ENCODE measurements around the gene CEBPA. TPM values are rescaled to one million over a fixed set of nuclear protein-coding genes. Genes with fewer than 3 reads are reported as not detected.

The CEBPA gene
- total RNA-seq, 2 experiments from 2014 or later, result 0.84 to 1.4 TPM

DNA sequence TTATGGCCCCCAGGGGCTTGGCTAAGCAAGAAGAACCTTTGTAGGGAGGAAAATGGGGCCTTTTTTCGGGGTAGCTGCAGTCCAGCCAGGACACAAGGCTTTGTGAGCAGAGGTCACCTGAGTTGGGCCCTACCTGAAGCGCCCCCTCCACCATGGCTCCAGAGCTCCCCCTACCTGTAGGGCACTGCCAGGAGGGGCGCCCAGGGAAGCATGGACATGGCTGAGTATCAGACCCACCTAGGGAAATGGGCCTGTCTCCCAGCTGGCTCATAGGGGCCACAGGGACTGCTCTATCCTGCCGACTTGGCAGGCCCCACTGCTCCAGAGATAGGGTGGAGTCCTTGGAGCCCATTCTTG is 9.0 kb upstream of the CEBPA start:
- no peaks in the 10 kb centered on the region for H3K9me3 Mint-ChIP-seq
- H3K4me1 ChIP-seq (ENCODE audit: insufficient read depth, low read length), result no peaks in the 10 kb centered on the region
- H3K27ac ChIP-seq (ENCODE audit: low read depth in 1 of 2, low read length in 2 of 2), result no peak overlapping the region
- no peaks in the 10 kb centered on the region for H3K36me3 Mint-ChIP-seq (ENCODE audit: low read depth)
- H3K27me3 ChIP-seq (ENCODE audit: control insufficient read depth in 1 of 2, insufficient read depth in 2 of 2, low read length in 2 of 2), result peaks cover 0 to 4% of the 10 kb centered on the region in 2 experiments
- no peak overlapping the region for H3K27ac Mint-ChIP-seq
- H3K9me3 ChIP-seq (ENCODE audit: control insufficient read depth in 1 of 2, insufficient read depth in 1 of 2, low read length in 2 of 2), result no peaks in the 10 kb centered on the region
- ChIA-PET CTCF (interaction anchor here (0.9 to 1.0 kb wide), 2 partner anchors 8 to 12 kb away, joined by 3 read pairs; no protein-coding TSS in a partner anchor), POLR2A (no interaction called here)
- TF ChIP-seq, protein P1, sequence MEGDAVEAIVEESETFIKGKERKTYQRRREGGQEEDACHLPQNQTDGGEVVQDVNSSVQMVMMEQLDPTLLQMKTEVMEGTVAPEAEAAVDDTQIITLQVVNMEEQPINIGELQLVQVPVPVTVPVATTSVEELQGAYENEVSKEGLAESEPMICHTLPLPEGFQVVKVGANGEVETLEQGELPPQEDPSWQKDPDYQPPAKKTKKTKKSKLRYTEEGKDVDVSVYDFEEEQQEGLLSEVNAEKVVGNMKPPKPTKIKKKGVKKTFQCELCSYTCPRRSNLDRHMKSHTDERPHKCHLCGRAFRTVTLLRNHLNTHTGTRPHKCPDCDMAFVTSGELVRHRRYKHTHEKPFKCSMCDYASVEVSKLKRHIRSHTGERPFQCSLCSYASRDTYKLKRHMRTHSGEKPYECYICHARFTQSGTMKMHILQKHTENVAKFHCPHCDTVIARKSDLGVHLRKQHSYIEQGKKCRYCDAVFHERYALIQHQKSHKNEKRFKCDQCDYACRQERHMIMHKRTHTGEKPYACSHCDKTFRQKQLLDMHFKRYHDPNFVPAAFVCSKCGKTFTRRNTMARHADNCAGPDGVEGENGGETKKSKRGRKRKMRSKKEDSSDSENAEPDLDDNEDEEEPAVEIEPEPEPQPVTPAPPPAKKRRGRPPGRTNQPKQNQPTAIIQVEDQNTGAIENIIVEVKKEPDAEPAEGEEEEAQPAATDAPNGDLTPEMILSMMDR (IDR thresholded peaks at IDR 0.05), result no peak
- H3K4me3 ChIP-seq (ENCODE audit: low read length), result no peak overlapping the region
- ATAC-seq (ENCODE audit: poor library complexity) (no peak), DNase-seq (no peak)
- no peaks in the 10 kb centered on the region for H3K36me3 ChIP-seq (ENCODE audit: insufficient read depth, low read length)
- H3K4me3 Mint-ChIP-seq, result no peak overlapping the region
- H3K4me1 Mint-ChIP-seq (ENCODE audit: low read depth), result no peaks in the 10 kb centered on the region
- intact Hi-C loops (cut with DNase I, micrococcal nuclease), result no loop called here
- H3K27me3 Mint-ChIP-seq, result peaks cover 46% of the 10 kb centered on the region

DNA sequence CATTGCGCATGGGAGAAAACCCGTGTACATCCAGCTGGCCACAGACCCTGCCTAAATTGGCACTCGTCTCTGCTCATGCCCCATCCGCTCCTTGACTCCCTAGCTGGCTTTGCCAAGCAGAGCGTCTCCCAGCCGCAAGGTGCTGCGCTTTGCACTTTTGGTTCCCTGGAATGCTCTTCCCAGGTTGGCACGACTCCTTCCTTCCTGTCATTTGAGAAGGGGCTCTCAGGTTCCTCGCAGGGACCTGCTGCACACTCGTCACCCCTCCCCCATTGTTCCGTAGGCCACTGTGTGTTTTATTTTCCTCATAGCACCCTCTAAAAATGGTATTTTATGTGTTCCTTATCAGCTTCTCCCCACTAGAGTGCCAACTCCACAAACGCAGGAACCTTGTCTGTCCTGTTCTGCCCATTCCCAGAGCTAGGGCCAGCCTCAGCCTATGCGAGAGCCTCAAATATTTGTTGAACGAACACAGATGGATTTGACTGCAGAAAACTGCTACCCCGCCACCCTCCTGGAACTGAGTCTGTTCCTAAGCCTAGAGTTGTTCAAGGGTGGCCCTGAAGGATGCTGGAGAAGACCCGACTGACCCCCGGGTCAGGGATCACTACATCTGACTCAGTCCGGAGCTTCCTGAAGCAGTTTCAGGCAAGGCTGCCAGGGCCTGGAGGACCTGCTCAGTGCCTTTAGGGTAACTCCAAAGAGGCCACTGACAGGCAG is 8.4 kb upstream of the CEBPA start:
- Mint-ChIP-seq H3K36me3 (ENCODE audit: low read depth) (no peaks in the 10 kb centered on the region), H3K27ac (no peak overlapping the region), H3K9me3 (no peaks in the 10 kb centered on the region), H3K4me1 (ENCODE audit: low read depth) (no peaks in the 10 kb centered on the region), H3K27me3 (peaks cover 42% of the 10 kb centered on the region), H3K4me3 (no peak overlapping the region)
- TF ChIP-seq, protein P1 (IDR thresholded peaks at IDR 0.05), result no peak
- intact Hi-C loops (cut with DNase I, micrococcal nuclease), result no loop called here
- ATAC-seq (ENCODE audit: poor library complexity) (no peak), DNase-seq (no peak)
- Histone ChIP-seq H3K36me3 (ENCODE audit: insufficient read depth, low read length) (no peaks in the 10 kb centered on the region), H3K4me3 (ENCODE audit: low read length) (no peak overlapping the region), H3K27ac (ENCODE audit: low read depth in 1 of 2, low read length in 2 of 2) (no peak overlapping the region), H3K27me3 (ENCODE audit: control insufficient read depth in 1 of 2, insufficient read depth in 2 of 2, low read length in 2 of 2) (peaks cover 0 to 4% of the 10 kb centered on the region in 2 experiments), H3K9me3 (ENCODE audit: control insufficient read depth in 1 of 2, insufficient read depth in 1 of 2, low read length in 2 of 2) (no peaks in the 10 kb centered on the region), H3K4me1 (ENCODE audit: insufficient read depth, low read length) (no peaks in the 10 kb centered on the region)
- ChIA-PET CTCF (interaction anchor here (0.9 to 1.0 kb wide), 2 partner anchors 9 to 13 kb away, joined by 3 read pairs; no protein-coding TSS in a partner anchor), POLR2A (no interaction called here)

DNA sequence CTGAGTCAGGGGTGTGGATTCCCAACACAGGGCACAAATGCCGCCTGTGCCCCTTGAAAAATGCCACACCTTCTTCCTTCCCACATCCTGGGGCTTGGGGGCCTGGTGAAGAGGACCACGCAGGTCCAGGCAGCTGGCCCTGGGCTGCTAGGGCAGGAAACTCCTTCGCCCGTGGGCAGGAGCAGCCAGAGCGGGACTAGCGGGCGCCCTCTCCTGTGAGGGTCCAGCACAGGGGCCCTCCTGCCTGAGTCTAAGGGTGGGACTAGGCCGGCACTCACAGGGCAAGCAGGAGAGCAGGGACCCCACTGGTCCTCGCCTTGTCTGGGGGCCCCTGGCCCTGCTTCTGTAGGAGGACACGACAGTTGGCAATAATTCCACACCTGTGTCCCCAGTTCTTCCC is 7.5 kb upstream of the CEBPA start:
- H3K27me3 ChIP-seq (ENCODE audit: control insufficient read depth in 1 of 2, insufficient read depth in 2 of 2, low read length in 2 of 2), result peaks cover 0 to 4% of the 10 kb centered on the region in 2 experiments
- H3K27me3 Mint-ChIP-seq, result peaks cover 44% of the 10 kb centered on the region
- no peaks in the 10 kb centered on the region for H3K4me1 ChIP-seq (ENCODE audit: insufficient read depth, low read length)
- no peaks in the 10 kb centered on the region for H3K9me3 ChIP-seq (ENCODE audit: control insufficient read depth in 1 of 2, insufficient read depth in 1 of 2, low read length in 2 of 2)
- DNase-seq, result no peak
- ChIA-PET CTCF (no interaction called here), POLR2A (no interaction called here)
- no peak for ATAC-seq (ENCODE audit: poor library complexity)
- H3K36me3 ChIP-seq (ENCODE audit: insufficient read depth, low read length), result no peaks in the 10 kb centered on the region
- no peak overlapping the region for H3K4me3 Mint-ChIP-seq
- no peaks in the 10 kb centered on the region for H3K36me3 Mint-ChIP-seq (ENCODE audit: low read depth)
- TF ChIP-seq, protein P1 (IDR thresholded peaks at IDR 0.05), result no peak
- intact Hi-C loops (cut with DNase I, micrococcal nuclease), result no loop called here
- no peak overlapping the region for H3K27ac Mint-ChIP-seq
- no peak overlapping the region for H3K27ac ChIP-seq (ENCODE audit: low read depth in 1 of 2, low read length in 2 of 2)
- no peaks in the 10 kb centered on the region for H3K4me1 Mint-ChIP-seq (ENCODE audit: low read depth)
- H3K4me3 ChIP-seq (ENCODE audit: low read length), result no peak overlapping the region
- H3K9me3 Mint-ChIP-seq, result no peaks in the 10 kb centered on the region

All from CD4-positive, alpha-beta T cell (primary cell).